CD4-positive, alpha-beta memory T cell (primary cell): ENCODE results near the gene WDR37. TPM values are rescaled to one million over a fixed set of nuclear protein-coding genes. Genes with fewer than 3 reads are reported as not detected.
"Not testable (repeated sequence)": the region's sequence is repeated elsewhere in the genome, so short reads cannot be mapped to it uniquely, and the experiment has no call there.

Experiments used
- CTCF ChIA-PET: fragments of 350-600 bp; sonication (Branson Sonifier 250); formaldehyde crosslinking; loops from one replicate; lab custom pipeline; 2021; ENCODE audit warnings: inconsistent platforms; ENCODE audit not compliant: partially characterized antibody; lab: Charles Lee
- POLR2A ChIA-PET: fragments of 350-600 bp; sonication (Branson Sonifier 250); formaldehyde crosslinking; loops from one replicate; lab custom pipeline; 2021; ENCODE audit not compliant: partially characterized antibody; lab: Charles Lee
- DNase-seq, 5 donors: peaks; one replicate each; pipeline versions ENCODE4 v3.0.0 to v3.0.0-alpha.2; 2020 to 2022; ENCODE audit warnings: mixed read lengths in 1 of 5
- H3K27ac ChIP-seq: one replicate; pipeline ENCODE4 v1.7.0; 2013; ENCODE audit warnings: low read depth, low read length
- H3K27me3 ChIP-seq: 2 replicates; pipeline ENCODE4 v1.7.0; 2013; ENCODE audit warnings: mild to moderate bottlenecking, low read length, moderate library complexity; ENCODE audit not compliant: insufficient read depth
- H3K36me3 ChIP-seq: 2 replicates; pipeline ENCODE4 v1.7.0; 2013; ENCODE audit warnings: mild to moderate bottlenecking, low read length, moderate library complexity; ENCODE audit not compliant: insufficient read depth
- H3K4me1 ChIP-seq: 2 replicates; pipeline ENCODE4 v1.7.0; 2013; ENCODE audit warnings: mild to moderate bottlenecking, low read length, moderate library complexity; ENCODE audit not compliant: insufficient read depth
- H3K4me3 ChIP-seq, 2 donors: one replicate each; pipeline ENCODE4 v1.7.0; 2013; ENCODE audit warnings: low read length in 2 of 2, mild to moderate bottlenecking in 1 of 2
- H3K9me3 ChIP-seq, 2 donors: one replicate each; pipeline ENCODE4 v1.7.0; 2013; ENCODE audit warnings: low read length in 2 of 2, control low read depth in 1 of 2; ENCODE audit not compliant: control insufficient read depth in 1 of 2
- H3K27ac Mint-ChIP-seq, 7 donors: one replicate each; pipeline ENCODE4 v1.8.0; 2020 to 2021; ENCODE audit warnings: mixed read lengths in 7 of 7, mild to moderate bottlenecking in 6 of 7, inconsistent platforms in 3 of 7, moderate library complexity in 3 of 7
- H3K27me3 Mint-ChIP-seq, 2 donors: one replicate each; pipeline ENCODE4 v1.8.0; 2020 to 2021; ENCODE audit warnings: mixed read lengths in 2 of 2
- H3K36me3 Mint-ChIP-seq, 2 donors: one replicate each; pipeline ENCODE4 v1.8.0; 2020 to 2021; ENCODE audit warnings: mixed read lengths in 2 of 2, inconsistent platforms in 1 of 2, mild to moderate bottlenecking in 1 of 2
- H3K4me1 Mint-ChIP-seq, 4 donors: one replicate each; pipeline ENCODE4 v1.8.0; 2020 to 2021; ENCODE audit warnings: mixed read lengths in 4 of 4, mild to moderate bottlenecking in 1 of 4
- H3K4me3 Mint-ChIP-seq, 8 donors: one replicate each; pipeline ENCODE4 v1.8.0; 2020 to 2021; ENCODE audit warnings: mixed read lengths in 8 of 8, mild to moderate bottlenecking in 7 of 8, moderate library complexity in 6 of 8, inconsistent platforms in 3 of 8
- H3K9me3 Mint-ChIP-seq, 8 donors: one replicate each; pipeline ENCODE4 v1.8.0; 2020 to 2021; ENCODE audit warnings: mixed read lengths in 8 of 8, mild to moderate bottlenecking in 5 of 8, inconsistent platforms in 3 of 8, moderate library complexity in 1 of 8
- intact Hi-C: fragments of 100-400 bp; cut with micrococcal nuclease; formaldehyde crosslinking; loops from one replicate; pipeline ENCODE4 v1.15.1; 2023
- polyA plus RNA-seq, 2 donors: library from polyadenylated mRNA; unstranded; fragments of 300-500 nt; fragmentation: Illumina TruSeq; gene quantifications; one replicate each; pipeline ENCODE4 v1.2.3, GENCODE V29; 2021
- total RNA-seq, 2 experiments: library from RNA; stranded (reverse); gene quantifications; one replicate each; pipeline ENCODE4 v1.2.3, GENCODE V29; 2021

Gene WDR37
- total and polyA plus RNA-seq, 4 experiments from 2014 or later, result 14.2 to 42.5 (median 29.8) TPM

- POLR2A ChIA-PET, result no interaction called here
- Histone ChIP-seq H3K27ac (no peak overlapping the region), H3K4me3 (no peak overlapping the region), H3K4me1 (no peaks in the 10 kb centered on the region), H3K36me3 (no peaks in the 10 kb centered on the region), H3K9me3 (no peaks in the 10 kb centered on the region), H3K27me3 (no peaks in the 10 kb centered on the region)
- peaks cover 2 to 6% of the 10 kb centered on the region in 2 donors for H3K27me3 Mint-ChIP-seq
- DNase-seq, result no peak
- no peak overlapping the region for H3K4me3 Mint-ChIP-seq
- H3K36me3 Mint-ChIP-seq, result no peaks in the 10 kb centered on the region
- CTCF ChIA-PET, result no interaction called here
- intact Hi-C loops, result no loop called here
- peaks cover 0 to 2% (median 0%) of the 10 kb centered on the region in 8 donors for H3K9me3 Mint-ChIP-seq
- no peaks in the 10 kb centered on the region for H3K4me1 Mint-ChIP-seq
- H3K27ac Mint-ChIP-seq, result no peak overlapping the region
Observed at GRCh38 chr10:1156616-1156886, 100.4 kb downstream of the WDR37 start.

GRCh38 chr10:1156921-1157614 lies 100.9 kb downstream of the WDR37 start:
- no peak overlapping the region for H3K4me3 ChIP-seq
- no peaks in the 10 kb centered on the region for H3K27me3 ChIP-seq
- DNase-seq, result no peak
- intact Hi-C loops, result no loop called here
- POLR2A ChIA-PET, result no interaction called here
- H3K4me1 ChIP-seq, result no peaks in the 10 kb centered on the region
- no peak overlapping the region for H3K27ac Mint-ChIP-seq
- peaks cover 2 to 9% of the 10 kb centered on the region in 2 donors for H3K27me3 Mint-ChIP-seq
- H3K9me3 ChIP-seq, result no peaks in the 10 kb centered on the region
- H3K36me3 Mint-ChIP-seq, result no peaks in the 10 kb centered on the region
- H3K9me3 Mint-ChIP-seq, result peaks cover 0 to 2% (median 0%) of the 10 kb centered on the region in 8 donors
- H3K36me3 ChIP-seq, result no peaks in the 10 kb centered on the region
- H3K4me1 Mint-ChIP-seq, result no peaks in the 10 kb centered on the region
- H3K4me3 Mint-ChIP-seq, result no peak overlapping the region
- CTCF ChIA-PET, result no interaction called here
- no peak overlapping the region for H3K27ac ChIP-seq

- Histone ChIP-seq H3K27me3 (no peaks in the 10 kb centered on the region), H3K27ac (no peak overlapping the region), H3K4me3 (no peak overlapping the region), H3K36me3 (no peaks in the 10 kb centered on the region), H3K9me3 (no peaks in the 10 kb centered on the region), H3K4me1 (no peaks in the 10 kb centered on the region)
- H3K4me3 Mint-ChIP-seq, result no peak overlapping the region
- H3K9me3 Mint-ChIP-seq, result peaks cover 0 to 2% (median 0%) of the 10 kb centered on the region in 8 donors
- no peaks in the 10 kb centered on the region for H3K36me3 Mint-ChIP-seq
- no peak for DNase-seq
- ChIA-PET CTCF (no interaction called here), POLR2A (no interaction called here)
- peaks cover 2 to 10% of the 10 kb centered on the region in 2 donors for H3K27me3 Mint-ChIP-seq
- intact Hi-C loops, result no loop called here
- no peak overlapping the region for H3K27ac Mint-ChIP-seq
- no peaks in the 10 kb centered on the region for H3K4me1 Mint-ChIP-seq
Observed at GRCh38 chr10:1157615-1157933, 101.4 kb downstream of the WDR37 start.

GRCh38 chr10:1158066-1158465 lies 101.9 kb downstream of the WDR37 start:
- no peak overlapping the region for H3K27ac Mint-ChIP-seq
- H3K4me3 ChIP-seq, result no peak overlapping the region
- no peaks in the 10 kb centered on the region for H3K36me3 Mint-ChIP-seq
- H3K27me3 ChIP-seq, result no peaks in the 10 kb centered on the region
- DNase-seq, result no peak
- no peaks in the 10 kb centered on the region for H3K4me1 ChIP-seq
- peaks cover 2 to 12% of the 10 kb centered on the region in 2 donors for H3K27me3 Mint-ChIP-seq
- H3K36me3 ChIP-seq, result no peaks in the 10 kb centered on the region
- no peaks in the 10 kb centered on the region for H3K9me3 ChIP-seq
- H3K9me3 Mint-ChIP-seq, result peaks cover 0 to 2% (median 0%) of the 10 kb centered on the region in 8 donors
- H3K27ac ChIP-seq, result no peak overlapping the region
- POLR2A ChIA-PET, result no interaction called here
- no peaks in the 10 kb centered on the region for H3K4me1 Mint-ChIP-seq
- CTCF ChIA-PET, result no interaction called here
- H3K4me3 Mint-ChIP-seq, result no peak overlapping the region
- intact Hi-C loops, result no loop called here

GRCh38 chr10:1158536-1158935 lies 102.4 kb downstream of the WDR37 start:
- intact Hi-C loops, H3K36me3 ChIP-seq, H3K27me3 ChIP-seq, H3K4me1 Mint-ChIP-seq, H3K27ac ChIP-seq, DNase-seq, POLR2A ChIA-PET, H3K4me3 Mint-ChIP-seq, H3K9me3 Mint-ChIP-seq, H3K4me1 ChIP-seq, H3K36me3 Mint-ChIP-seq, H3K27ac Mint-ChIP-seq, H3K9me3 ChIP-seq, CTCF ChIA-PET, H3K4me3 ChIP-seq: not testable (repeated sequence)
- peaks cover 2 to 12% of the 10 kb centered on the region in 2 donors for H3K27me3 Mint-ChIP-seq

GRCh38 chr10:1159131-1160061 lies 103.2 kb downstream of the WDR37 start:
- H3K36me3 ChIP-seq, result no peaks in the 10 kb centered on the region
- no peak for DNase-seq
- H3K27ac ChIP-seq, result no peak overlapping the region
- Mint-ChIP-seq H3K9me3 (peaks cover 0 to 2% (median 0%) of the 10 kb centered on the region in 8 donors), H3K36me3 (no peaks in the 10 kb centered on the region), H3K4me1 (no peaks in the 10 kb centered on the region), H3K4me3 (peak overlapping the region in 1 of 8 donors; percentile 23), H3K27me3 (peaks cover 2 to 12% of the 10 kb centered on the region in 2 donors), H3K27ac (peak overlapping the region in 1 of 7 donors; percentile 12)
- ChIA-PET POLR2A (interaction anchor here (0.6 kb wide), 1 partner anchor 192 kb away, joined by 3 read pairs; no protein-coding TSS in a partner anchor), CTCF (no interaction called here)
- H3K9me3 ChIP-seq, result no peaks in the 10 kb centered on the region
- intact Hi-C loops, result no loop called here
- no peak overlapping the region for H3K4me3 ChIP-seq
- H3K27me3 ChIP-seq, result no peaks in the 10 kb centered on the region
- no peaks in the 10 kb centered on the region for H3K4me1 ChIP-seq

- Histone ChIP-seq H3K4me3 (no peak overlapping the region), H3K27ac (no peak overlapping the region), H3K36me3 (no peaks in the 10 kb centered on the region), H3K4me1 (no peaks in the 10 kb centered on the region), H3K27me3 (no peaks in the 10 kb centered on the region), H3K9me3 (no peaks in the 10 kb centered on the region)
- intact Hi-C loops, result no loop called here
- no peak overlapping the region for H3K4me3 Mint-ChIP-seq
- H3K27me3 Mint-ChIP-seq, result peaks cover 2 to 12% of the 10 kb centered on the region in 2 donors
- no peak for DNase-seq
- ChIA-PET CTCF (no interaction called here), POLR2A (interaction anchor here (0.6 kb wide), 1 partner anchor 193 kb away, joined by 3 read pairs; no protein-coding TSS in a partner anchor)
- no peaks in the 10 kb centered on the region for H3K4me1 Mint-ChIP-seq
- H3K36me3 Mint-ChIP-seq, result no peaks in the 10 kb centered on the region
- no peak overlapping the region for H3K27ac Mint-ChIP-seq
- H3K9me3 Mint-ChIP-seq, result peaks cover 0 to 2% (median 0%) of the 10 kb centered on the region in 8 donors
Observed at GRCh38 chr10:1160561-1161314, 104.6 kb downstream of the WDR37 start.
